K562 (cell line): Measurements from ENCODE around the gene SLC1A4. TPM values are rescaled to one million over a fixed set of nuclear protein-coding genes. Genes with fewer than 3 reads are reported as not detected.

Source experiments
- ARNT ChIP-seq, 2 experiments: fragments of 450-650 bp; IDR thresholded peaks; 2 replicates each; pipeline ENCODE4 v1.6.1; 2016; ENCODE audit warnings: mild to moderate bottlenecking in 1 of 2
- COPS2 ChIP-seq: fragments of 450-650 bp; conservative IDR thresholded peaks from 2 replicates; pipeline ENCODE4 v1.6.1; 2016; ENCODE audit warnings: mild to moderate bottlenecking, moderate library complexity
- ETV1 ChIP-seq: fragments of 450-650 bp; conservative IDR thresholded peaks from 2 replicates; pipeline ENCODE4 v1.6.1; 2016; ENCODE audit warnings: missing genetic modification characterization, control low read depth, low read depth, missing compliant biosample characterization
- FOSL1 ChIP-seq: fragments of 200-800 bp; sonication (Bioruptor generic); conservative IDR thresholded peaks from 2 replicates; pipeline ENCODE4 v1.6.1; 2016; ENCODE audit warnings: missing genetic modification characterization, missing compliant biosample characterization
- FOXA3 ChIP-seq, 2 experiments: fragments of 450-650 bp in 1 of 2; sonication (generic) in 1 of 2; formaldehyde crosslinking; IDR thresholded peaks in 1 of 2; conservative IDR thresholded peaks in 1 of 2; 2 replicates each; pipeline versions ENCODE4 v1.4.0 to v1.8.0; 2020 to 2022; ENCODE audit warnings: mild to moderate bottlenecking in 2 of 2, missing genetic modification reagents in 1 of 2
- HCFC1 ChIP-seq: IDR thresholded peaks from 2 replicates; pipeline ENCODE4 v1.6.1; 2012; ENCODE audit warnings: low read depth, low read length, improper control_type of control experiment
- KLF13 ChIP-seq: fragments of 450-650 bp; IDR thresholded peaks from 2 replicates; pipeline ENCODE4 v1.6.1; 2016; ENCODE audit warnings: missing genetic modification characterization, low read depth, mild to moderate bottlenecking, missing compliant biosample characterization, moderate library complexity, borderline replicate concordance
- MTA2 ChIP-seq: fragments of 450-650 bp; IDR thresholded peaks from 2 replicates; pipeline ENCODE4 v1.6.1; 2016; ENCODE audit warnings: low read depth
- NFRKB ChIP-seq: fragments of 450-650 bp; IDR thresholded peaks from 2 replicates; pipeline ENCODE4 v1.6.1; 2016; ENCODE audit warnings: low read depth
- NONO ChIP-seq, 2 experiments: fragments of 200-400 bp in 1 of 2; fragments of 450-650 bp in 1 of 2; formaldehyde crosslinking in 1 of 2; IDR thresholded peaks; 2 replicates each; pipeline ENCODE4 v1.6.1; 2017; ENCODE audit warnings: low read depth in 2 of 2, mild to moderate bottlenecking in 2 of 2, moderate library complexity in 2 of 2, low read length in 1 of 2
- STAT5A ChIP-seq: IDR thresholded peaks from 2 replicates; pipeline ENCODE4 v1.6.1; 2012; ENCODE audit warnings: low read length, inconsistent platforms, borderline replicate concordance
- ZEB2 ChIP-seq: fragments of 450-650 bp; IDR thresholded peaks from 2 replicates; pipeline ENCODE4 v1.6.1; 2016
- ZNF407 ChIP-seq: fragments of 450-650 bp; IDR thresholded peaks from 2 replicates; pipeline ENCODE4 v1.6.1; 2016; ENCODE audit warnings: low read depth
- ZNF778 ChIP-seq: fragments of 450-650 bp; formaldehyde crosslinking; IDR thresholded peaks from 2 replicates; pipeline ENCODE4 v1.4.0; 2020; ENCODE audit warnings: mild to moderate bottlenecking, moderate library complexity
- polyA plus RNA-seq, 8 experiments: library from polyadenylated mRNA; depleted of rRNA in 4 of 8; stranded (reverse) in 5 of 8; unstranded in 3 of 8; fragments of >200 nt; fragmentation: Nextera tagmentation in 2 of 8; fragmentation: Illumina TruSeq in 1 of 8; extraction: Ambion mirVana in 2 of 8; extraction: Trizol in 1 of 8; gene quantifications; 2 replicates each; pipeline versions ENCODE4 v1.2.1 to v1.2.3, GENCODE V29; 2011 to 2014; ENCODE audit warnings: inconsistent platforms in 1 of 8, missing spikeins in 1 of 8
- total RNA-seq, 7 experiments: library from RNA; depleted of rRNA in 6 of 7; stranded (reverse); fragments of >200 nt in 6 of 7; fragmentation: Illumina TruSeq in 2 of 7; extraction: Trizol in 2 of 7; gene quantifications; 2 replicates each; pipeline versions ENCODE4 v1.2.1 to v1.2.3, GENCODE V29; 2011 to 2021; ENCODE audit warnings: low replicate concordance in 1 of 7
- TF ChIP-seq, protein P1 (sequence below): IDR thresholded peaks from 2 replicates; pipeline ENCODE4 v1.6.1; 2016; ENCODE audit warnings: missing genetic modification characterization, missing compliant biosample characterization
- TF ChIP-seq, protein P2 (sequence below): IDR thresholded peaks from 2 replicates; pipeline ENCODE4 v1.6.1; 2011; ENCODE audit warnings: borderline replicate concordance, low read depth, mild to moderate bottlenecking, moderate library complexity, low read length; ENCODE audit not compliant: insufficient read depth, poor library complexity, severe bottlenecking

SLC1A4 gene
- total and polyA plus RNA-seq, 9 of the 15 experiments (the other 6 are each of a cell fraction or from before 2014, with no cell fraction given) = 4.4 to 24.0 (median 10.9) TPM

DNA sequence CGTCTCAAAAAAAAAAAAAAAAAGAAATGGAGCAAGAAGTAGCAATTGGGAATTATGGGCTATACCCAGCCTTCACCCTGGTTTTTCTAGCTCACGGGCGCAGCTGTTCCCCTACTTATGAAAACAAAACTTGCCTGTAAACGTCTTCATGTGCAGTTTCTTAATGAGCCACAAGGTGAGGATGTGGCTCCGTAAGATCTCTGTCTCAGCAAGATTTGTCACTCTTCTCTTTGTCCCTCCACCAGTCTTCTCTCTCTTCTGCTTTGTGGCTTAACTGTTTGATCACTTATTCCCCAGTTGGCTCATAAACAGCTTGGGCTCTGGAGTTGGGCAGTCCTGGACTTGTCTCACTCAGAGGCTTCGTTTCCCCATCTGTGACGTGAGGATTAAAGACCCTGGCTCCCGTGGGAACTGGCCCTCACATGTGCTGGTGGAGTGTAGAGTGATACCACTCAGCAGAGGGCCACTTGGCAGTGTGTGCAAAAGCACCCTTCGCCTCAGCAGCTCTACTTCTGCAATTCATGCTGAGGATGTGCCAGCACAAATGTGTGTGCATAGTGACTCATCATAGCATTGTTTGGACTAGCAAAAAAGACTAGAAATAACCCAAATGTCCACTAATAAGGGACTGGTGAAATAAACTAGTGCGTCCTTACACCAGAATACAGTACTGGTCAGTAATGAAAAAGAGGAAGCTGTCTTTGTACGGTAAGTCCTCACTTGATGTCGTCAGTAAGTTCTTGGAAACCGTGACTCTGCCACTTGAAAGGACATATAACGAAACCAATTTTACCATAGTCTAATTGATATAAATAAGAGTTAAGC is 75.7 kb downstream of the SLC1A4 start (continued):
- TF ChIP-seq, protein P1, sequence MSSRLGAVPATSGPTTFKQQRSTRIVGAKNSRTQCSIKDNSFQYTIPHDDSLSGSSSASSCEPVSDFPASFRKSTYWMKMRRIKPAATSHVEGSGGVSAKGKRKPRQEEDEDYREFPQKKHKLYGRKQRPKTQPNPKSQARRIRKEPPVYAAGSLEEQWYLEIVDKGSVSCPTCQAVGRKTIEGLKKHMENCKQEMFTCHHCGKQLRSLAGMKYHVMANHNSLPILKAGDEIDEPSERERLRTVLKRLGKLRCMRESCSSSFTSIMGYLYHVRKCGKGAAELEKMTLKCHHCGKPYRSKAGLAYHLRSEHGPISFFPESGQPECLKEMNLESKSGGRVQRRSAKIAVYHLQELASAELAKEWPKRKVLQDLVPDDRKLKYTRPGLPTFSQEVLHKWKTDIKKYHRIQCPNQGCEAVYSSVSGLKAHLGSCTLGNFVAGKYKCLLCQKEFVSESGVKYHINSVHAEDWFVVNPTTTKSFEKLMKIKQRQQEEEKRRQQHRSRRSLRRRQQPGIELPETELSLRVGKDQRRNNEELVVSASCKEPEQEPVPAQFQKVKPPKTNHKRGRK (tag) = no peak
- TF ChIP-seq NFRKB (no peak), ZEB2 (no peak), FOXA3 (CRISPR knock-in tag; conservative IDR thresholded peaks at IDR 0.05 in 1 of 2, IDR thresholded peaks at IDR 0.05 in 1 of 2) (peak in 1 of 2 experiments; percentile 84; a peak in 2 of 4 replicates), ZNF778 (CRISPR knock-in tag) (no peak), KLF13 (tag) (no peak), ZNF407 (no peak), ARNT (IDR thresholded peaks at IDR 0.05) (peak in 1 of 2 experiments; percentile 33; a peak in 2 of 4 replicates), HCFC1 (no peak), COPS2 (no peak), FOSL1 (tag) (peak; percentile 72), NONO (IDR thresholded peaks at IDR 0.05; ENCODE audit: low read depth in 2 of 2, low read length in 1 of 2) (no peak), MTA2 (0 out of 2 replicates have a peak, but pooled peaks have one; percentile 25), STAT5A (peak; percentile 37; the same call in 1 of the 2 replicates), ETV1 (no peak)
- TF ChIP-seq, protein P2, sequence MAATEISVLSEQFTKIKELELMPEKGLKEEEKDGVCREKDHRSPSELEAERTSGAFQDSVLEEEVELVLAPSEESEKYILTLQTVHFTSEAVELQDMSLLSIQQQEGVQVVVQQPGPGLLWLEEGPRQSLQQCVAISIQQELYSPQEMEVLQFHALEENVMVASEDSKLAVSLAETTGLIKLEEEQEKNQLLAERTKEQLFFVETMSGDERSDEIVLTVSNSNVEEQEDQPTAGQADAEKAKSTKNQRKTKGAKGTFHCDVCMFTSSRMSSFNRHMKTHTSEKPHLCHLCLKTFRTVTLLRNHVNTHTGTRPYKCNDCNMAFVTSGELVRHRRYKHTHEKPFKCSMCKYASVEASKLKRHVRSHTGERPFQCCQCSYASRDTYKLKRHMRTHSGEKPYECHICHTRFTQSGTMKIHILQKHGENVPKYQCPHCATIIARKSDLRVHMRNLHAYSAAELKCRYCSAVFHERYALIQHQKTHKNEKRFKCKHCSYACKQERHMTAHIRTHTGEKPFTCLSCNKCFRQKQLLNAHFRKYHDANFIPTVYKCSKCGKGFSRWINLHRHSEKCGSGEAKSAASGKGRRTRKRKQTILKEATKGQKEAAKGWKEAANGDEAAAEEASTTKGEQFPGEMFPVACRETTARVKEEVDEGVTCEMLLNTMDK = no peak
